AG04449 (cell line): ENCODE results near the gene TNFAIP8L2.

Experiments
- CTCF ChIA-PET: fragments of 350-600 bp; formaldehyde crosslinking; extraction: SDS; loops from one replicate; lab custom pipeline; 2021; ENCODE audit warnings: antibody characterized with exemption; lab: Yijun Ruan, JAX
- POLR2A ChIA-PET: fragments of 400-600, 350-600 bp; formaldehyde crosslinking; extraction: SDS; loops from one replicate; lab custom pipeline; 2020; ENCODE audit warnings: antibody characterized with exemption, inconsistent platforms; lab: Yijun Ruan, JAX
- DNase-seq: peaks from one replicate; pipeline ENCODE4 v3.0.0-alpha.2; 2010; ENCODE audit warnings: low read depth, low spot score
- H3K4me3 ChIP-seq: 2 replicates; pipeline ENCODE4 v1.5.1; 2011; ENCODE audit warnings: low read depth, mild to moderate bottlenecking, control low read depth, low read length
- CTCF ChIP-seq: IDR thresholded peaks from one replicate; pipeline ENCODE4 v1.5.1; 2011; ENCODE audit warnings: mild to moderate bottlenecking, moderate library complexity, low read length, control low read depth, inconsistent platforms; ENCODE audit not compliant: insufficient read depth; ENCODE audit errors: missing control alignments

Gene TNFAIP8L2

GRCh38 chr1:151164732-151165280, 8.4 kb downstream of the TNFAIP8L2 start:
- TF ChIP-seq CTCF, result no peak
- CTCF ChIA-PET, result interaction anchor here (0.6 to 19.8 kb wide), 8 partner anchors 9 to 189 kb away, joined by 3 to 412 read pairs (median 4); partner anchors contain the start of genes TMOD4 and TNFAIP8L2
- POLR2A ChIA-PET, result interaction anchor here (0.7 to 1.6 kb wide), 5 partner anchors 11 to 35 kb away, joined by 3 to 8 read pairs (median 3); partner anchors contain the start of genes SEMA6C, TMOD4 and VPS72
- no peak for DNase-seq
- peak overlapping the region; percentile 87 for H3K4me3 ChIP-seq

GRCh38 chr1:151165281-151165737, 8.9 kb downstream of the TNFAIP8L2 start:
- no peak for TF ChIP-seq CTCF
- no peak for DNase-seq
- CTCF ChIA-PET, result interaction anchor here (0.8 to 19.8 kb wide), 7 partner anchors 10 to 141 kb away, joined by 3 to 412 read pairs (median 5); partner anchors contain the start of genes TMOD4 and TNFAIP8L2
- peak overlapping the region; percentile 87 for H3K4me3 ChIP-seq
- POLR2A ChIA-PET, result interaction anchor here (0.7 to 1.6 kb wide), 6 partner anchors 11 to 66 kb away, joined by 3 to 8 read pairs (median 3); partner anchors contain the start of genes SEMA6C, TMOD4 and VPS72

GRCh38 chr1:151165738-151166504, 9.5 kb downstream of the TNFAIP8L2 start, which contains the start of the genes LYSMD1 and SCNM1:
Gene LYSMD1, minus strand, starts transcription at chr1:151165902. Its CDS starts 644 bp downstream, at chr1:151165258.
Gene SCNM1, plus strand, starts transcription at chr1:151166144. Its CDS starts 9 bp downstream, at chr1:151166153.
- DNase-seq, result peak; percentile 95
- peak within 1 kb of the TSS; percentile 99 for H3K4me3 ChIP-seq
- ChIA-PET CTCF (interaction anchor here (0.8 to 19.8 kb wide), 9 partner anchors 10 to 142 kb away, joined by 3 to 412 read pairs (median 4); partner anchors contain the start of genes TMOD4 and TNFAIP8L2), POLR2A (interaction anchor here (0.8 to 1.6 kb wide), 5 partner anchors 10 to 115 kb away, joined by 3 to 8 read pairs (median 3); partner anchors contain the start of genes TMOD4 and VPS72)
- no peak for TF ChIP-seq CTCF

GRCh38 chr1:151166505-151166956, 10.1 kb downstream of the TNFAIP8L2 start:
- POLR2A ChIA-PET, result interaction anchor here (1.2 kb wide), 1 partner anchor 115 kb away, joined by 3 read pairs; no protein-coding TSS in a partner anchor
- CTCF ChIA-PET, result interaction anchor here (0.9 to 19.8 kb wide), 6 partner anchors 10 to 142 kb away, joined by 3 to 412 read pairs (median 16); partner anchors contain the start of genes TMOD4 and TNFAIP8L2
- peak overlapping the region; percentile 99 for H3K4me3 ChIP-seq
- no peak for TF ChIP-seq CTCF
- no peak for DNase-seq

GRCh38 chr1:151167116-151167515, 10.7 kb downstream of the TNFAIP8L2 start:
- CTCF ChIA-PET, result interaction anchor here (1.0 to 19.8 kb wide), 5 partner anchors 9 to 143 kb away, joined by 3 to 412 read pairs (median 29); partner anchors contain the start of genes TMOD4 and TNFAIP8L2
- POLR2A ChIA-PET, result no interaction called here
- no peak for DNase-seq
- H3K4me3 ChIP-seq, result peak overlapping the region; percentile 99
- no peak for TF ChIP-seq CTCF
